B cell (primary cell): ENCODE measurements around the gene WDHD1. TPM values are rescaled to one million over a fixed set of nuclear protein-coding genes. Genes with fewer than 3 reads are reported as not detected.
"Not testable (repeated sequence)": the region's sequence is repeated elsewhere in the genome, so short reads cannot be mapped to it uniquely, and the experiment has no call there.

ENCODE experiments used
- ATAC-seq: fragments of 200-7000 bp; cut with Tn5 transposase; one replicate; pipeline ENCODE4 v1.10.0; 2021; ENCODE audit warnings: low read depth, mild to moderate bottlenecking, moderate number of reproducible peaks, moderate library complexity
- CTCF ChIA-PET: fragments of 350-600 bp; sonication (Branson Sonifier 250); formaldehyde crosslinking; loops from one replicate; lab custom pipeline; 2021; ENCODE audit warnings: antibody characterized with exemption, inconsistent platforms; lab: Charles Lee
- POLR2A ChIA-PET: fragments of 350-600 bp; sonication (Branson Sonifier 250); formaldehyde crosslinking; loops from one replicate; lab custom pipeline; 2021; ENCODE audit warnings: antibody characterized with exemption; lab: Charles Lee
- DNase-seq: peaks from one replicate; pipeline ENCODE4 v3.0.0; 2013
- H2AFZ ChIP-seq: 2 replicates; pipeline ENCODE4 v1.6.1; 2012; ENCODE audit warnings: mild to moderate bottlenecking, low read depth, low read length; ENCODE audit not compliant: insufficient read depth, poor library complexity, severe bottlenecking
- H3K27ac ChIP-seq, 2 donors: 1 replicate in 1 of 2; 2 replicates in 1 of 2; pipeline ENCODE4 v1.5.1; 2012 to 2013; ENCODE audit warnings: low read length in 2 of 2, mild to moderate bottlenecking in 2 of 2, moderate library complexity in 1 of 2
- H3K27me3 ChIP-seq, 4 experiments: fragments of 200-600 bp in 1 of 4; sonication (generic) in 1 of 4; replicated peaks in 1 of 4; 1 replicate in 2 of 4; 2 replicates in 2 of 4; pipeline versions ENCODE4 v1.6.1 to v1.7.0; 2013 to 2016; ENCODE audit warnings: low read length in 3 of 4, mild to moderate bottlenecking in 2 of 4, mixed read lengths in 1 of 4, moderate library complexity in 1 of 4; ENCODE audit not compliant: insufficient read depth in 4 of 4, control insufficient read depth in 3 of 4; ENCODE audit errors: control extremely low read depth in 1 of 4
- H3K36me3 ChIP-seq, 2 experiments: replicated peaks in 1 of 2; 1 replicate in 1 of 2; 2 replicates in 1 of 2; pipeline versions ENCODE4 v1.6.1 to v1.7.1; 2013; ENCODE audit warnings: low read length in 1 of 2; ENCODE audit not compliant: insufficient read depth in 2 of 2, control insufficient read depth in 1 of 2; ENCODE audit errors: control extremely low read depth in 1 of 2, extremely low read depth in 1 of 2
- H3K4me1 ChIP-seq, 2 donors: fragments of 200-600 bp in 1 of 2; sonication (generic) in 1 of 2; 1 replicate in 1 of 2; 2 replicates in 1 of 2; pipeline versions ENCODE4 v1.5.1 to v1.6.1; 2013 to 2017; ENCODE audit warnings: low read length in 2 of 2; ENCODE audit not compliant: control insufficient read depth in 2 of 2, insufficient read depth in 2 of 2
- H3K4me2 ChIP-seq: replicated peaks from 2 replicates; pipeline ENCODE3; 2012; ENCODE audit warnings: mild to moderate bottlenecking, low read depth, low read length; ENCODE audit not compliant: poor library complexity, severe bottlenecking
- H3K4me3 ChIP-seq, 5 experiments: fragments of 200-600 bp in 1 of 5; sonication (generic) in 1 of 5; 1 replicate in 3 of 5; 2 replicates in 2 of 5; pipeline versions ENCODE4 v1.5.1 to v1.7.0; 2011 to 2016; ENCODE audit warnings: low read length in 4 of 5, mild to moderate bottlenecking in 4 of 5, low read depth in 2 of 5, control low read depth in 1 of 5, moderate library complexity in 1 of 5; ENCODE audit not compliant: insufficient read depth in 1 of 5; ENCODE audit errors: control extremely low read depth in 1 of 5, extremely low read depth in 1 of 5
- H3K79me2 ChIP-seq: fragments of 200-600 bp; sonication (generic); one replicate; pipeline ENCODE4 v1.6.0; 2016; ENCODE audit warnings: low read length; ENCODE audit not compliant: control insufficient read depth, insufficient read depth
- H3K9ac ChIP-seq: fragments of 200-600 bp; sonication (generic); 2 replicates; pipeline ENCODE4 v1.6.1; 2017; ENCODE audit warnings: mild to moderate bottlenecking, low read length, moderate library complexity
- H3K9me3 ChIP-seq, 3 donors: one replicate each; pipeline versions ENCODE4 v1.6.1 to v1.7.1; 2013; ENCODE audit warnings: low read length in 2 of 3; ENCODE audit not compliant: control insufficient read depth in 2 of 3, insufficient read depth in 1 of 3; ENCODE audit errors: control extremely low read depth in 1 of 3
- H4K20me1 ChIP-seq: 2 replicates; pipeline ENCODE4 v1.6.0; 2012; ENCODE audit warnings: mild to moderate bottlenecking, low read length; ENCODE audit not compliant: insufficient read depth, control insufficient read depth, poor library complexity, severe bottlenecking
- H3K27ac Mint-ChIP-seq: one replicate; pipeline ENCODE4 v1.8.0; 2021; ENCODE audit warnings: mixed read lengths
- H3K27me3 Mint-ChIP-seq: one replicate; pipeline ENCODE4 v1.8.0; 2021; ENCODE audit warnings: mixed read lengths
- H3K4me1 Mint-ChIP-seq: one replicate; pipeline ENCODE4 v1.8.0; 2021; ENCODE audit warnings: mixed read lengths
- H3K4me3 Mint-ChIP-seq: one replicate; pipeline ENCODE4 v1.8.0; 2021; ENCODE audit warnings: mixed read lengths
- H3K9me3 Mint-ChIP-seq: one replicate; pipeline ENCODE4 v1.8.0; 2022; ENCODE audit warnings: mixed read lengths; ENCODE audit not compliant: insufficient read depth
- EZH2 ChIP-seq: IDR thresholded peaks from 2 replicates; pipeline ENCODE4 v1.6.1; 2012; ENCODE audit warnings: borderline replicate concordance, low read depth, mild to moderate bottlenecking, moderate library complexity, low read length; ENCODE audit not compliant: insufficient read depth, poor library complexity, severe bottlenecking
- WGBS: methylation state at CpG from one replicate; pipeline ENCODE4 v1.1.5; 2013; ENCODE audit warnings: missing lambda C conversion rate; ENCODE audit not compliant: insufficient coverage; 5-methylcytosine and 5-hydroxymethylcytosine counted together
- intact Hi-C: fragments of 100-400 bp; cut with micrococcal nuclease; formaldehyde crosslinking; loops from one replicate; pipeline ENCODE4 v1.10.0; 2022
- polyA plus RNA-seq: library from polyadenylated mRNA; depleted of rRNA; stranded (reverse); fragments of >200 nt; gene quantifications from 2 replicates; pipeline ENCODE4 v1.2.3, GENCODE V29; 2012
- total RNA-seq, 2 donors: library from RNA; stranded (reverse); fragments of 120-200 nt in 1 of 2; gene quantifications; 1 replicate in 1 of 2; 2 replicates in 1 of 2; pipeline versions ENCODE4 v1.2.3 to v1.2.4, GENCODE V29; 2013 to 2022
- TF ChIP-seq, protein P1 (sequence below): fragments of 200-600 bp; IDR thresholded peaks from one replicate; pipeline ENCODE4 v1.8.0; 2022; ENCODE audit warnings: antibody characterized with exemption, mild to moderate bottlenecking

The WDHD1 gene
- total and polyA plus RNA-seq, 2 donors (not counting 1 experiment from before 2014, with no cell fraction given): 0.61 to 6.5 TPM

DNA sequence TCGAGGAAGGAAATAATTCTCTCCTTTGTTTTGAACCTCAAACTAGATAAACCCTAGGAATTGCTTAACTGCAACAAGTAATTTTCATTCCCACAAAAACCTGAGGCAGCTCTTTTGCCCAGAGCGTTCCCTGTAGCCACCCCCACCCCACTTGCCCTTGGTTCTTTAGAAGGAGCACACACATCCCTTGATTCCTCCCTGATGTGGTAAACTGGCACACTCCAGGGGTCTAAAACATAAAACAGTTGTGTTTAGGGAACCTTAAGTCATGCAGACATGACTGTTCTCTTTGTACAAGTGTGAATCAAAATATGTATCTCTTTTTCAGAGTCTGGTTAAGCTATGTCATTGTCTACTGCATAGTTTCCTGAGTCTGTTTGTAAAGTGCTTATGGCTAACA is 38.5 kb upstream of the WDHD1 start:
- H4K20me1 ChIP-seq: peaks cover 27% of the 10 kb centered on the region

DNA sequence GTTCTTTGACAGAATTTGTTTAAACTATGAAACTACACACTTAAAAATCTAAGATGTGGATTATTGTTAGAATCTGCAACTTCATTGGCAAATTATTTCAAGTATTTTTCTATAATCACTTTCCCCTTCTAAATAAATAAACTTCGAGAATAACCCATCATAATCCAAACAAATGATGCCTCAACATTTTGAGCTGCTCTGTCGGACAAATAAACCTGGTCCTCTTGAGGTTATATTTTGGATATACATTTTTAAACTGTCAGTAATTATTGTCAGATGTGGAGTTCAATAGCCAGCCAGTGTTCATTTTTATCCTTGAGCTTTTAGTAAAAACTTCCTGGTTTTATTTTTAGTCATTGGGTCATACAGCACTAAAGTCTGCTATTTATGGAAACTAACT is 38.0 kb upstream of the WDHD1 start:
- POLR2A ChIA-PET: interaction anchor here (1.7 kb wide), 1 partner anchor 13 kb away, joined by 5 read pairs; the partner anchor contains the start of gene MAPK1IP1L
- DNase-seq, H3K27ac ChIP-seq, H3K9ac ChIP-seq, H2AFZ ChIP-seq, intact Hi-C loops, H3K9me3 ChIP-seq, H3K4me3 Mint-ChIP-seq, ATAC-seq, H3K27ac Mint-ChIP-seq, H3K27me3 Mint-ChIP-seq, H3K27me3 ChIP-seq, H3K9me3 Mint-ChIP-seq, H3K4me3 ChIP-seq, H3K4me1 ChIP-seq, H3K4me2 ChIP-seq: not testable (repeated sequence)
- Histone ChIP-seq H3K79me2 (peaks cover 24% of the 10 kb centered on the region), H3K36me3 (peaks cover 14 to 23% of the 10 kb centered on the region in 2 experiments), H4K20me1 (peaks cover 31% of the 10 kb centered on the region)
- no CpG with 5 or more reads among the region's 2 CpGs for WGBS
- CTCF ChIA-PET: interaction anchor here (0.6 to 1.5 kb wide), 3 partner anchors 8 to 30 kb away, joined by 3 to 4 read pairs (median 4); no protein-coding TSS in a partner anchor
- H3K4me1 Mint-ChIP-seq: peaks cover 51% of the 10 kb centered on the region

More for the DNA sequence above, 38.5 kb upstream of the WDHD1 start:
- no peak for DNase-seq
- Histone ChIP-seq H3K27me3 (no peaks in the 10 kb centered on the region), H3K4me3 (no peak overlapping the region), H3K9ac (no peak overlapping the region), H3K4me1 (peaks cover 0 to 4% of the 10 kb centered on the region in 2 donors), H3K9me3 (no peaks in the 10 kb centered on the region), H2AFZ (no peak overlapping the region), H3K27ac (peak overlapping the region in 1 of 2 donors; percentile 23), H3K79me2 (peaks cover 20% of the 10 kb centered on the region), H3K4me2 (no peak overlapping the region), H3K36me3 (peaks cover 14 to 23% of the 10 kb centered on the region in 2 experiments)
- 100% methylated on average over 1 of the region's 2 CpGs for WGBS
- no peaks in the 10 kb centered on the region for H3K9me3 Mint-ChIP-seq
- CTCF ChIA-PET: interaction anchor here (0.6 to 3.2 kb wide), 4 partner anchors 8 to 30 kb away, joined by 3 to 22 read pairs (median 4); partner anchors contain the start of gene MAPK1IP1L
- H3K4me3 Mint-ChIP-seq: no peak overlapping the region
- no peak for TF ChIP-seq EZH2
- TF ChIP-seq, protein P1, sequence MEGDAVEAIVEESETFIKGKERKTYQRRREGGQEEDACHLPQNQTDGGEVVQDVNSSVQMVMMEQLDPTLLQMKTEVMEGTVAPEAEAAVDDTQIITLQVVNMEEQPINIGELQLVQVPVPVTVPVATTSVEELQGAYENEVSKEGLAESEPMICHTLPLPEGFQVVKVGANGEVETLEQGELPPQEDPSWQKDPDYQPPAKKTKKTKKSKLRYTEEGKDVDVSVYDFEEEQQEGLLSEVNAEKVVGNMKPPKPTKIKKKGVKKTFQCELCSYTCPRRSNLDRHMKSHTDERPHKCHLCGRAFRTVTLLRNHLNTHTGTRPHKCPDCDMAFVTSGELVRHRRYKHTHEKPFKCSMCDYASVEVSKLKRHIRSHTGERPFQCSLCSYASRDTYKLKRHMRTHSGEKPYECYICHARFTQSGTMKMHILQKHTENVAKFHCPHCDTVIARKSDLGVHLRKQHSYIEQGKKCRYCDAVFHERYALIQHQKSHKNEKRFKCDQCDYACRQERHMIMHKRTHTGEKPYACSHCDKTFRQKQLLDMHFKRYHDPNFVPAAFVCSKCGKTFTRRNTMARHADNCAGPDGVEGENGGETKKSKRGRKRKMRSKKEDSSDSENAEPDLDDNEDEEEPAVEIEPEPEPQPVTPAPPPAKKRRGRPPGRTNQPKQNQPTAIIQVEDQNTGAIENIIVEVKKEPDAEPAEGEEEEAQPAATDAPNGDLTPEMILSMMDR: no peak
- peak overlapping the region; percentile 68 for H3K27ac Mint-ChIP-seq
- POLR2A ChIA-PET: interaction anchor here (1.7 kb wide), 1 partner anchor 14 kb away, joined by 5 read pairs; the partner anchor contains the start of gene MAPK1IP1L
- peaks cover 54% of the 10 kb centered on the region for H3K4me1 Mint-ChIP-seq
- no peaks in the 10 kb centered on the region for H3K27me3 Mint-ChIP-seq
- intact Hi-C loops: no loop called here
- no peak for ATAC-seq
